HepG2 (cell line): ENCODE results near the gene IQCC. TPM values are rescaled to one million over a fixed set of nuclear protein-coding genes. Genes with fewer than 3 reads are reported as not detected.

Source experiments
- BRCA1 ChIP-seq: sonication (generic); formaldehyde crosslinking; IDR thresholded peaks from 2 replicates; pipeline ENCODE4 v1.4.0; 2020; ENCODE audit warnings: missing genetic modification reagents
- CEBPB ChIP-seq: IDR thresholded peaks from 2 replicates; pipeline ENCODE4 v1.6.1; 2011; ENCODE audit warnings: low read depth, low read length, improper control_type of control experiment, borderline replicate concordance
- GATA4 ChIP-seq: sonication (generic); IDR thresholded peaks from 2 replicates; pipeline ENCODE4 v1.6.1; 2016; ENCODE audit warnings: antibody characterized with exemption, low read depth, borderline replicate concordance
- HDAC2 ChIP-seq: sonication (generic); formaldehyde crosslinking; IDR thresholded peaks from 2 replicates; pipeline ENCODE4 v1.4.0; 2020; ENCODE audit warnings: missing genetic modification reagents
- HNRNPUL1 ChIP-seq: fragments of 200-400 bp; formaldehyde crosslinking; IDR thresholded peaks from 2 replicates; pipeline ENCODE4 v1.6.1; 2017; ENCODE audit warnings: low read depth, mild to moderate bottlenecking, low read length, moderate library complexity
- IKZF1 ChIP-seq: fragments of 450-650 bp; IDR thresholded peaks from 2 replicates; pipeline ENCODE4 v1.7.1; 2016
- KLF16 ChIP-seq, 2 experiments: sonication (generic) in 1 of 2; formaldehyde crosslinking in 1 of 2; IDR thresholded peaks; 2 replicates each; pipeline versions ENCODE4 v1.6.1 to v1.8.0; 2016 to 2023; ENCODE audit warnings: missing genetic modification reagents in 2 of 2, missing compliant biosample characterization in 1 of 2
- LCORL ChIP-seq, 2 experiments: fragments of 450-650 bp in 1 of 2; sonication (generic) in 1 of 2; formaldehyde crosslinking in 1 of 2; IDR thresholded peaks; 2 replicates each; pipeline versions ENCODE4 v1.5.0 to v1.6.1; 2017 to 2020; ENCODE audit warnings: antibody characterized with exemption in 1 of 2, missing genetic modification reagents in 1 of 2
- MAFF ChIP-seq: IDR thresholded peaks from 2 replicates; pipeline ENCODE4 v1.6.1; 2011; ENCODE audit warnings: low read depth, low read length, improper control_type of control experiment
- MATR3 ChIP-seq: sonication (generic); formaldehyde crosslinking; IDR thresholded peaks from 2 replicates; pipeline ENCODE4 v1.4.0; 2020; ENCODE audit warnings: missing genetic modification reagents
- MLX ChIP-seq: IDR thresholded peaks from 2 replicates; pipeline ENCODE4 v1.6.1; 2016
- MYC ChIP-seq: sonication (generic); formaldehyde crosslinking; IDR thresholded peaks from 2 replicates; pipeline ENCODE4 v1.9.0; 2021; ENCODE audit warnings: missing genetic modification reagents, borderline replicate concordance
- MZF1 ChIP-seq: sonication (generic); formaldehyde crosslinking; IDR thresholded peaks from 2 replicates; pipeline ENCODE4 v1.8.1; 2023; ENCODE audit warnings: mild to moderate bottlenecking, missing genetic modification reagents, borderline replicate concordance
- PLRG1 ChIP-seq: fragments of 450-650 bp; conservative IDR thresholded peaks from 2 replicates; pipeline ENCODE4 v1.6.1; 2016
- PRPF4 ChIP-seq: fragments of 200-400 bp; formaldehyde crosslinking; IDR thresholded peaks from 2 replicates; pipeline ENCODE4 v1.6.1; 2016; ENCODE audit warnings: low read length, low read depth; ENCODE audit not compliant: poor library complexity, severe bottlenecking
- RORA ChIP-seq: sonication (generic); formaldehyde crosslinking; IDR thresholded peaks from 2 replicates; pipeline ENCODE4 v1.5.0; 2020; ENCODE audit warnings: mild to moderate bottlenecking, missing genetic modification reagents, moderate library complexity
- SP2 ChIP-seq: sonication (generic); formaldehyde crosslinking; IDR thresholded peaks from 2 replicates; pipeline ENCODE4 v1.5.1; 2020; ENCODE audit warnings: mild to moderate bottlenecking, missing genetic modification reagents
- STAG1 ChIP-seq: sonication (generic); formaldehyde crosslinking; IDR thresholded peaks from 2 replicates; pipeline ENCODE4 v1.4.0; 2020; ENCODE audit warnings: missing genetic modification reagents
- TCF12 ChIP-seq, 2 experiments: fragments of 450-650 bp in 1 of 2; sonication (generic) in 1 of 2; formaldehyde crosslinking in 1 of 2; IDR thresholded peaks; 2 replicates each; pipeline versions ENCODE4 v1.6.1 to v1.8.0; 2017 to 2022; ENCODE audit warnings: antibody characterized with exemption in 1 of 2, mild to moderate bottlenecking in 1 of 2, missing genetic modification reagents in 1 of 2, moderate library complexity in 1 of 2
- ZNF33B ChIP-seq: sonication (generic); formaldehyde crosslinking; IDR thresholded peaks from 2 replicates; pipeline ENCODE4 v1.5.1; 2020; ENCODE audit warnings: mild to moderate bottlenecking, missing genetic modification reagents
- ZNF605 ChIP-seq: sonication (generic); formaldehyde crosslinking; IDR thresholded peaks from 2 replicates; pipeline ENCODE4 v1.8.0; 2022; ENCODE audit warnings: mild to moderate bottlenecking, missing genetic modification reagents
- ZNF607 ChIP-seq: sonication (generic); formaldehyde crosslinking; IDR thresholded peaks from 2 replicates; pipeline ENCODE4 v1.5.1; 2020; ENCODE audit warnings: missing genetic modification reagents, mild to moderate bottlenecking, borderline replicate concordance
- ZNF746 ChIP-seq: sonication (generic); formaldehyde crosslinking; IDR thresholded peaks from 2 replicates; pipeline ENCODE4 v1.8.0; 2022; ENCODE audit warnings: mild to moderate bottlenecking, missing genetic modification reagents
- polyA plus RNA-seq, 8 experiments: library from polyadenylated mRNA; depleted of rRNA in 3 of 8; stranded (reverse) in 7 of 8; unstranded in 1 of 8; fragments of >200 nt; fragmentation: Illumina TruSeq in 4 of 8; extraction: Trizol in 4 of 8; gene quantifications; 2 replicates each; pipeline versions ENCODE4 v1.2.1 to v1.2.3, GENCODE V29; 2011 to 2016; ENCODE audit warnings: low read depth in 4 of 8, missing spikeins in 1 of 8, mixed read lengths in 1 of 8; ENCODE audit not compliant: insufficient read depth in 1 of 8
- total RNA-seq, 5 experiments: library from RNA; depleted of rRNA; stranded (reverse); fragments of >200 nt; fragmentation: Illumina TruSeq; extraction: Trizol; gene quantifications; 2 replicates each; pipeline ENCODE4 v1.2.3, GENCODE V29; 2016; ENCODE audit warnings: low read depth in 1 of 5
- TF ChIP-seq, protein P1 (sequence below): sonication (generic); formaldehyde crosslinking; IDR thresholded peaks from 2 replicates; pipeline ENCODE4 v1.4.0; 2020; ENCODE audit warnings: missing genetic modification reagents

Gene IQCC
- total and polyA plus RNA-seq, 2 of the 13 experiments (the other 11 are each of a cell fraction or from before 2014, with no cell fraction given) = 1.7 to 3.0 TPM

- TF ChIP-seq ZNF746 = peak; percentile 58; the same call in 1 of the 2 replicates
- no peak; the same call in 1 of the 2 replicates for TF ChIP-seq HDAC2
- TF ChIP-seq GATA4 = 0 out of 2 replicates have a peak, but pooled peaks have one; percentile 48
- TF ChIP-seq MLX (CRISPR knock-in tag) = no peak
- no peak for TF ChIP-seq STAG1
- no peak for TF ChIP-seq IKZF1
- peak; percentile 70; the same call in 1 of the 2 replicates for TF ChIP-seq ZNF607 (CRISPR knock-in tag)
- TF ChIP-seq KLF16 (CRISPR knock-in tag; IDR thresholded peaks at IDR 0.05) = peak in 1 of 2 experiments; percentile 13; a peak in 1 of 4 replicates
- no peak for TF ChIP-seq MZF1 (CRISPR knock-in tag)
- no peak for TF ChIP-seq PRPF4
- peak; percentile 65; the same call in 1 of the 2 replicates for TF ChIP-seq MYC (CRISPR knock-in tag)
- no peak for TF ChIP-seq MAFF
- peak; percentile 79; the same call in 1 of the 2 replicates for TF ChIP-seq ZNF605 (CRISPR knock-in tag)
- no peak for TF ChIP-seq CEBPB
- TF ChIP-seq TCF12 (IDR thresholded peaks at IDR 0.05) = no peak
- TF ChIP-seq TCF12 (CRISPR knock-in tag; IDR thresholded peaks at IDR 0.05) = peak; percentile 47; the same call in 1 of the 2 replicates
- TF ChIP-seq HNRNPUL1 = no peak
- no peak for TF ChIP-seq MATR3
- no peak for TF ChIP-seq LCORL (IDR thresholded peaks at IDR 0.05)
- no peak for TF ChIP-seq LCORL (CRISPR knock-in tag; IDR thresholded peaks at IDR 0.05)
- TF ChIP-seq, protein P1, sequence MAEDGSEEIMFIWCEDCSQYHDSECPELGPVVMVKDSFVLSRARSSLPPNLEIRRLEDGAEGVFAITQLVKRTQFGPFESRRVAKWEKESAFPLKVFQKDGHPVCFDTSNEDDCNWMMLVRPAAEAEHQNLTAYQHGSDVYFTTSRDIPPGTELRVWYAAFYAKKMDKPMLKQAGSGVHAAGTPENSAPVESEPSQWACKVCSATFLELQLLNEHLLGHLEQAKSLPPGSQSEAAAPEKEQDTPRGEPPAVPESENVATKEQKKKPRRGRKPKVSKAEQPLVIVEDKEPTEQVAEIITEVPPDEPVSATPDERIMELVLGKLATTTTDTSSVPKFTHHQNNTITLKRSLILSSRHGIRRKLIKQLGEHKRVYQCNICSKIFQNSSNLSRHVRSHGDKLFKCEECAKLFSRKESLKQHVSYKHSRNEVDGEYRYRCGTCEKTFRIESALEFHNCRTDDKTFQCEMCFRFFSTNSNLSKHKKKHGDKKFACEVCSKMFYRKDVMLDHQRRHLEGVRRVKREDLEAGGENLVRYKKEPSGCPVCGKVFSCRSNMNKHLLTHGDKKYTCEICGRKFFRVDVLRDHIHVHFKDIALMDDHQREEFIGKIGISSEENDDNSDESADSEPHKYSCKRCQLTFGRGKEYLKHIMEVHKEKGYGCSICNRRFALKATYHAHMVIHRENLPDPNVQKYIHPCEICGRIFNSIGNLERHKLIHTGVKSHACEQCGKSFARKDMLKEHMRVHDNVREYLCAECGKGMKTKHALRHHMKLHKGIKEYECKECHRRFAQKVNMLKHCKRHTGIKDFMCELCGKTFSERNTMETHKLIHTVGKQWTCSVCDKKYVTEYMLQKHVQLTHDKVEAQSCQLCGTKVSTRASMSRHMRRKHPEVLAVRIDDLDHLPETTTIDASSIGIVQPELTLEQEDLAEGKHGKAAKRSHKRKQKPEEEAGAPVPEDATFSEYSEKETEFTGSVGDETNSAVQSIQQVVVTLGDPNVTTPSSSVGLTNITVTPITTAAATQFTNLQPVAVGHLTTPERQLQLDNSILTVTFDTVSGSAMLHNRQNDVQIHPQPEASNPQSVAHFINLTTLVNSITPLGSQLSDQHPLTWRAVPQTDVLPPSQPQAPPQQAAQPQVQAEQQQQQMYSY (CRISPR knock-in tag) = 0 out of 2 replicates have a peak, but pooled peaks have one; percentile 2
- no peak for TF ChIP-seq RORA
- peak; percentile 70 for TF ChIP-seq SP2
- no peak for TF ChIP-seq PLRG1
- no peak for TF ChIP-seq BRCA1 (CRISPR knock-in tag)
- no peak; the same call in 1 of the 2 replicates for TF ChIP-seq ZNF33B (CRISPR knock-in tag)
Measured at GRCh38 chr1:32221980-32222755, 16.7 kb downstream of the IQCC start, which contains the start of the genes EIF3I and TMEM234 (continued).
